COLO829 (cell line): Measurements from ENCODE around the gene FAM107B.

Source experiments
- DNase-seq: peaks from one replicate; pipeline ENCODE4 v3.0.0; 2012; ENCODE audit warnings: low spot score

Gene FAM107B

DNA sequence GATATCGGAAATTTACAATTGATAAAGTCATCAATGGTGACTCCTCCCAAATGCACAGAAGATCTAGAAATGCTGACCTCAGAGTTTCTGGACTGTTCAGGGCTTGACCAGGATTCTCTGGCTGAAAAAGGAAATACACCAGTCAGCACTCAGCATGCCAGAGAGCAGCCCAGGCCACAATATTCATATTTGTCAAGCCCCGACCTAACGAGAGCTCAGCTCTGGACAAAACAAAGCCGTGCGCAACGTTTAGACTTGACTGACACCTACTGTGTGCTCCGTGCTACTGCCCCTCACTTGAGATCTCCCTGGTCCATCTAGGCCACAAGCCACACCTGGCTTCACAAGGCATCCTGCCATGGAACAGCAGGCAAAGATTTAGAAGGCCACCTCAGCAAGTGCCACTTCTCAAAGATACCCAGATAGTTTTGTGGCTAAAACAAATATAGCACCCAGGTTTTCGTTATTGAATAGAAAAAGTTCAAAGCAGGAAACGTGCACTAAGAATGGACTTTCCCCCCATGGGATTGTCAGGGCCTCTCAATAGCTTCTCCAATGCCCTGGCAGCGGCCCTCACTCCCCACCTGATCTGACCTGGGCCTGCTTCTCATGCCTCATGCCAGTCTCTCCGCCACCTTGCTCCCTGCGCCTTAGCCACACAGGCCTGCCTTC lies 218.3 kb downstream of the FAM107B start:
- no peak for DNase-seq

DNA sequence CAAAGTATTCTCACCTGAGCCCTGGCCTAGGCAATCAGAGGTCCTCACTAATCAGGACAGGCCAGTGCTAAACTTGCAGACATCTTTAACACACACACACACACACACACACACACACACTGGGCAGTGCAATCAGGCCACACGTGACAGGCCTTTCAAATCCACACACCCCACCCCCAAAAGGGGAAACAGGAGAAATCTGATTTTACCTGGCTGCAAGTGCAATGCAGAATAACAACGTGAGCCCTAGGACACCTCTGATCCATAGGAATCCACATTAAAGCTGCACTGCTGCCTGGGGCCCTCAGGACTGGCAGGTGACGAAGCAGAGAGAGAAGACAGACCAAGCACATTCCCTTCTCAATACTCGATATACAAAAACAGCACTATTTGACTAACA lies 218.9 kb downstream of the FAM107B start:
- no peak for DNase-seq

- no peak for DNase-seq
Observed at GRCh38 chr10:14554491-14555205, 220.0 kb downstream of the FAM107B start.

GRCh38 chr10:14554091-14554490 lies 220.6 kb downstream of the FAM107B start:
- DNase-seq = no peak

- no peak for DNase-seq
Observed at GRCh38 chr10:14553448-14553847, 221.2 kb downstream of the FAM107B start.

GRCh38 chr10:14552015-14552414 lies 222.7 kb downstream of the FAM107B start:
- no peak for DNase-seq

- DNase-seq = no peak
Observed at GRCh38 chr10:14550471-14550981, 224.2 kb downstream of the FAM107B start.

DNA sequence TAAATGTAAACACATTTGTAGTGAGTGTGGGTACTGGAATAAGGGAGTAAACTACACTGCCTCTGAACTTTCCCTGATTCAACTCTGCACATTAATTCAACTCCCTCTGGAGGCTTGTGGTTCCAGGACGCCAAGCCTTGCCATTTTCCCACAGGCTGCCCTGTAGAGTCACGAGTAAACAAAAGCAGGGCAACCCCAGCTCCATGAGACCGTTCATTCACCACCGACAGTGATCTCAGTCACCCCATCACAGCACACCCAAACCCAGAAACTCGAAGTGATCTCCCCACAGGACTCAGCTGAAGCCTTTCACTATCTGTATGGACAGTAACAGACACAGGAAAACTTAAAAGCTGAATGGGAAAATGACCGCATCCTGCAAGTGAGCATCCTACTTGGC lies 225.2 kb downstream of the FAM107B start:
- no peak for DNase-seq

- no peak for DNase-seq
Observed at GRCh38 chr10:14548970-14549369, 225.7 kb downstream of the FAM107B start.

DNA sequence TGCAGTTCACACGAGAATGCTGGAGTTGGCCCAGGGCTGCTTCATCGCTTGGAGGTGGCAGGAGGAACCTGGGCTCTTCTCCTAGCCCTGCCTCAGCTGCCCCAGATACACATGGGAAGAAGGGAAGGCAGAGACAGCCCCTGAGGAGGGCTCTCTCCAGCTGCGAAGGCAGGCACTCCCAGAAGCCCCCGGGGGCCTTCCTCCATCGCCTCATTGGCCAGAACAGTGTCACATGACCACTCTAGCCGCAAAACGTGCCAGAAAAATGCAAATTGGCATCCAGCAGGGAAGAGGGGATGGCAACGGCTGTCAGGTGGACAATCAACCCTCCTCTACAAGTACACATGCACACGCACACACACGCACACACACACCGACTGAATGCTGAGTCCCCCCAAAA lies 226.2 kb downstream of the FAM107B start:
- no peak for DNase-seq

DNA sequence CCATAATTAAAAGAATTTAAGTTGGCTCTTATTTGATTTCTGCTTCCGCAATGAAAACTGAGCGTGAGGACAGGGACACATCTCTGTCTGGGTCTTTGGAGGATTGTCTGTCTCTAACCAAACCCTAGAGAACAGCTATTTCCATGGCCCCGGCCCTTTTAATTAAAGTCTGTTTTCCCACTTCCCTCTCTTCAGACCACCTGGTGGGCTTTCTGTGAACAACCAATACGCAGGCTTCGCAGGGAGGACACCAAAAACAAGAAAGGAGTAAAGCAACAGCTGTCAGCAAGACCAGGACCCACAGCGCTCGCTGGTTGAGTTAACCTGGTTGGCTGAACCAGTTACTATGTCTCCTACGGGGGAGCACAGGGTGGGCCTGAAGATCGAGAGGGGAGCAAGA lies 226.9 kb downstream of the FAM107B start:
- no peak for DNase-seq

GRCh38 chr10:14545827-14546226 lies 228.9 kb downstream of the FAM107B start:
- no peak for DNase-seq

GRCh38 chr10:14543904-14544210 lies 230.8 kb downstream of the FAM107B start:
- no peak for DNase-seq

DNA sequence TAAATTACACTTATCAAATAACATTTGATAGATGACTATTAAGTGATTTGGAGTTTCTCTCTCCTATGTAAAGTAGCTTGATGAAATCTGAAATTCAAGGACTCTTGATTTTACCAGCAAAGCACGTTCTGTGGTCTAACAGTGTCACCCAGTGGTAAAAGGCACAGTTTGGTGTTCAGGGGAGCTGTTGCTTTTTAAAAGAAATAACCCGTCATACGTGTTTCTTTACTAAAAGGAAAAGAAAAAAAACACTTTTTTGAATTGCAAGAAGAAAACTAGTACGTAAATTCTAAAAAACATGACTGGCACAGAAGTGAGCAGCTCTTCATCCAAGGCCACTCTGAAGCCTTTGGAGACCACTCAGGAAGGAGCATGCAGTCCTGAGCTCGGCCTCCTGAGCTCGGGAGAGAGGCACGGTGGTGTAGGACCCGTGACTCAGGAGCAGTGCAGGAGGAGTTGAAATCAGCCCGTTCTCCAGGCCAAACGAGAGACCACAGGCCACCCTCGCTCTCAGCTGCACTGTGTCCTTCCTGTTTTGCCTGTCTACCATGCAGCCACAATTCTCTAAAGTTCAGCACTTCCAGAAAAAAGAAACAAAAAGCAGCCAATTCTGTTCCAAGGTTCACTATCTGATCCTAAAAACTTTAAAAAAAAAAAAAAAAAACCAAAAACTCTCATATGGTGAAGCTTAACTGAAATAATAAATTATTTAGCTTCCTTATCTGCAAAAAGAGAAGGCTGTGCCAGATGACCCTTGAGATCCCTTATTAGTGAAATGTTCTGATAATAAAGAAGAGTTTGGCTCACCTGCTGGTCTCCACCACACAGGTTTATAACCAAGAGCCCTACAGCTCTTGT lies 231.4 kb downstream of the FAM107B start:
- DNase-seq = no peak

DNA sequence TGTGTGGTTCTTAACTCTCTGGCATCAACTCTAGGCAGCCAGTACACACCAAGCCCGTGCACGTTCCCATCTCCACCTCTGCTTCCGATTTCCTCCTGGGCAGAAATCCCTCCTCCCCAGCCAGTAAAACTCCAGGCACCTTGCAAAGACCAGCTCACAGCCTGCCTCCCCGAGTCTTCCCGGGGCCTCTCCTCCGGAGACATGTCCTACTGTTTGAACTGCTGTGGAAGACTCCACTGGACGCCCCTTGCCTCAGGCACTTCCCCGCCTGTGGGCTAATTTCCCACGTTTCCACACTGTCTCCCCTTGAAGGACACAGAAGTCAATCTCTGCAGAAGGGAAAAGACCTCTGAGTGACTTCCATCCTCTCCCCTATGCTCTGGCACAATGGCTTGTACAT lies 233.3 kb downstream of the FAM107B start:
- no peak for DNase-seq

DNA sequence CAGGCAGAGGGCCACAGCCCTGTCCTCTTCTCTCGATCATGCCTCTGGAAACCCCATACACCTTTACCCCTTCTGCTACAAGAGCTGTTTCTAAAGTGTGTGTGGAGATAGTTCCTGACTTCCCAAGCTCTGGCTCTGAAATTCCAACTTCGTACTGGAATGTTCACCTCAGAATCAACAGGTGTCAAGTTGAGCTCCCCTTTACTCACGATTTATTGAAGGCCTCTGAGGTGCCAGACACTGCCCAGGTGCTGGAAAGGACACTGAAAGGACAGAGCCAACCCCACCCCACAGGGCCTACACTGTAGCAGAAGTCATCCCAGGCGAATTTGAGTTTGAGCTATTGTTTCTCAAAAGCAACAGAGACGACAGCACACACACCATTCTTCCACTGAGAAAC lies 234.1 kb downstream of the FAM107B start:
- no peak for DNase-seq

GRCh38 chr10:14540062-14540461 lies 234.6 kb downstream of the FAM107B start:
- DNase-seq = no peak

- no peak for DNase-seq
Observed at GRCh38 chr10:14539176-14539575, 235.5 kb downstream of the FAM107B start.

GRCh38 chr10:14536241-14537213 lies 238.2 kb downstream of the FAM107B start:
- DNase-seq = peak; percentile 44

DNA sequence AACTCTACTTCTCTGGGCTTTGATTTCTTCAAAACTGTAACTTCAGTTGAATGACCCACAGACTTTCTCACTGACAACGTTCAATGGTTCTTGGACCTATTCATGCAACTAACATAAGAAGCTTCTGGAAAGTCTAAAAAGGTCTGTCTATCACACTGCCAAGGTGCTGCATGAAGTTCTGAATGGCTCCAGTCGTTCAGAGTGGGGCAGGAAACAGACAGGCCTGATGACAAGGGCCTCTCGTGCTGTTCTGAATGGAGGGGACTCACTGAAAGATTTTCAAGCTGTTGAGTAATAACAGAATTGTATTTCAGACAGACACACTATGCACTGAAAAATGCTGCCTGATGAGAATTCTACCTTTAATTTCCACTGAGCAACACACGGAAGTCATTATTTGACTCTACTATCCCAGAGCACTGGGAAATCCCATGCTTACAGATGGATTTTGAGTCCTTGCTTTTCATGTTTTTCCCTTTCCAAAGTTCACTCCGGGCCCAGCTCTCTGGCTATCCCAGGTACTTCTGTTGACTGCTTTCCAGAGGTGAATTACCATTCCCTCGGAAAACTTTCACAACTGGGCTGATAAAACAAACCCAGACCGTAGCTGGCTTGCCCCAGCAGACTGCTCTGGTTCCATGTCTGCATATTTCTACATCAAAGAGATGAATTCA lies 239.1 kb downstream of the FAM107B start:
- no peak for DNase-seq

GRCh38 chr10:14534152-14534551 lies 240.5 kb downstream of the FAM107B start:
- no peak for DNase-seq
